T-helper 9 cell (primary cell): ENCODE measurements around the gene TMEM117.
"Not testable (repeated sequence)": the region's sequence is repeated elsewhere in the genome, so short reads cannot be mapped to it uniquely, and the experiment has no call there.

Source experiments
- DNase-seq: peaks from one replicate; pipeline ENCODE4 v3.0.0-alpha.2; 2020

TMEM117 gene

DNA sequence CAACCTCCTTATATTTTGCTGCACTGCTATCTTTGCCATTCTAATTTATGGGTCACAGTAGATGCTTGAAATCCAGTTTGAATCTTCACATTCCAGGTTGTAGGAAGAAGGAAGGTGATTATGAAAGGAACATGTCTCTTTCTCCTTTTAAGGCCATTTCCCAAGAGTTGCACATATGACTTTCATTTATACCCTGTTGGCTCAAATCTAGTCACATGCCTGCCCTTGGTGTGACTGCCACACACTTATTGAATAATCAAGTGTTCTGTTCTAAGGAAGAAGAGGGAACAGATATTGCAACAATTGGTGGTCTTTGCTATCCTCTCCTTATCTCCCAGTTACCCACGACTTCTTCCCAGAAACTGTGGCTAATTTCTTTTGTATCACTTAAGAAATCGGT lies 404.3 kb downstream of the TMEM117 start:
- no peak for DNase-seq

GRCh38 chr12:44245932-44246331 lies 410.1 kb downstream of the TMEM117 start:
- DNase-seq: no peak

GRCh38 chr12:44246482-44247105 lies 410.7 kb downstream of the TMEM117 start:
- no peak for DNase-seq

- DNase-seq: no peak
Observed at GRCh38 chr12:44247588-44247987, 411.7 kb downstream of the TMEM117 start.

- no peak for DNase-seq
Observed at GRCh38 chr12:44248436-44248835, 412.6 kb downstream of the TMEM117 start.

DNA sequence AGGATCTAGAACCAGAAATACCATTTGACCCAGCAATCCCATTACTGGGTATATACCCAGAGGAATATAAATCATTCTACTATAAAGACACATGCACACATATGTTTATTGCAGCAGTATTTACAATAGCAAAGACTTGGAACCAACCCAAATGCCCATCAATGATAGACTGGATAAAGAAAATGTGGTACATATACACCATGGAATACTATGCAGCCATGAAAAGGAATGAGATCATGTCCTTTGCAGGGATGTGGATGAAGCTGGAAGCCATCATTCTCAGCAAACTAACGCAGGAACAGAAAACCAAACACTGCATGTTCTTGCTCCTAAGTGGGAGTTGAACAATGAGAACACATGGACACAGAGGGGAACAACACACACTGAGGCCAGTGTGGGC lies 414.6 kb downstream of the TMEM117 start:
- DNase-seq: not testable (repeated sequence)

DNA sequence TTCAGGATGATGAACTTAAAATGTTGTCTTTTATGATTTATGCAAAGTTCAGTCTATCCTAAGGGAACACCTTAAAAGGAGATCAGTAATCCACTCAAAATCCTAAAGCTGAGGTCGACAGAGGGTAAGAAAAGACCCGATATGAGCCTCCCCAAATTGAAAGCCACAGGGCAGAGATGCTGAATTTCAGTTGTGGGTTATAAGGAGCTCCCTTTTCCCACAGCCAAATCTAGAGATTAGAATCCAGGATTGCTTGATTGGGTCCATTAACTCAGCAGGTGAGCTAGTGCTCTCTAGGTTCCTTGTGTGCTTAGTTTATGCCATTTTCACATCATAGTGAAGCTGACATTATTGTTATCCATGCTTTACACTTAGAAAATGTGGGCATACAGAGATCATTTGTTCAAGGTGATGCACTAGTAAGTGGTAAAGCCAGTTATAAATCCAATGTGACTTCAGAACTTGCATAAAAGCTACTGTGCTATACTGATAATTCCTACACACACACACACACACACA lies 417.5 kb downstream of the TMEM117 start:
- no peak for DNase-seq

DNA sequence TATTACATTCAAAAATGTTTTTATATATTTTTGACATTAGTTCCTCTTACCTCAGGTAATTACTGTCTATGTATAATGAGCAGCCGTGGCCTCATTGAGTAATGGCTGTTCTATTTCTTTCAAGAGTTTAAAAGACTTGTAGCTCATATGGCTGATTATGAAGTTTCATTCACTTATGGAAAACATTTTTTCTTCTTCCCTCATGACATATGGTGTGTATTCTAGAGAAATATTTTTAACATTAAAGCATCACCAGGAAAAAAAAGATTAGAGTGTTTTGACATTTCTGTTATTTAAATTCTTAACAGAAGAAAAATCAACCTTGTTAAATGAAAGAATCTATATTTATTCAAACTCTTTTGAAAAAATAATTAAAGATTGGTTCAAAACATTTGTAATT lies 422.4 kb downstream of the TMEM117 start:
- DNase-seq: no peak

DNA sequence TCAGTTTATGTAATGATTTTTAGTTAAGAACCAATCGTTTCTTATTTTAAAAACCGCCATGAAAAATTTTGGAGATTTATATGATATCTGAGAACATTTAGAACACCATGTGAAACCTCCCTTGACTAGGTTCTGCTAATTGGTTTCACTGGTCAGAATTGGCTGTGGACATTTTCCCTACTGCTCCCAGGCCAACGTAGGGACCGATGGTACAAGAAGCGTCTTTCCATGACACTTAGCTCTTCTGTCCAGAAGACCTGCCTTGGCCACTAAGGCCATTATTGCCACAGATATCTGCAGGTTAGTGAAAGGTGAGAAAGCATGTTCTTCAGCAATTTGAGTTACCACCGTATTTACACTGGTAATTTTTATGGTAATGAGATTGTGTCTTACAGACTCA lies 424.0 kb downstream of the TMEM117 start:
- DNase-seq: no peak

DNA sequence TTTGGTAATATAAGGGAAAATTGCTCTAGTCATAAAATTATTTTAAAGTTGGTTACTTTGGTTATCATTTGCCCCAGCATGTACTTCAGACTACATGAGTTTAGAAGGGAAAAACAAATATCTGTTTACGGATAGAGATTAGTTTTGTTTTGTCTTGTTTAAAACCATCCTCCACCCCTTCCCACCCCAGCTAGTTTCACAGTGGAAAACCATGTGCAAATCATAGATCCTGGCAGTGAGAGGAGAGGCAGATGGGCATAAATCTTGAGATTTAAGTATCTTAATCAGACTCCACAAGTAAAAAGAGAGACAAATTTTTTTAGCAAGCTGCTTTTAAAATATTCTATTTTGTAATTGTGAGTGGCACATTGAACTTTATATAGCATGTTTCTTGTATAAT lies 424.7 kb downstream of the TMEM117 start:
- DNase-seq: no peak

GRCh38 chr12:44285321-44285960 lies 449.6 kb downstream of the TMEM117 start:
- no peak for DNase-seq

GRCh38 chr12:44286336-44286735 lies 450.5 kb downstream of the TMEM117 start:
- no peak for DNase-seq

GRCh38 chr12:44286821-44287505 lies 451.1 kb downstream of the TMEM117 start:
- DNase-seq: no peak

GRCh38 chr12:44287545-44287944 lies 451.7 kb downstream of the TMEM117 start:
- no peak for DNase-seq

DNA sequence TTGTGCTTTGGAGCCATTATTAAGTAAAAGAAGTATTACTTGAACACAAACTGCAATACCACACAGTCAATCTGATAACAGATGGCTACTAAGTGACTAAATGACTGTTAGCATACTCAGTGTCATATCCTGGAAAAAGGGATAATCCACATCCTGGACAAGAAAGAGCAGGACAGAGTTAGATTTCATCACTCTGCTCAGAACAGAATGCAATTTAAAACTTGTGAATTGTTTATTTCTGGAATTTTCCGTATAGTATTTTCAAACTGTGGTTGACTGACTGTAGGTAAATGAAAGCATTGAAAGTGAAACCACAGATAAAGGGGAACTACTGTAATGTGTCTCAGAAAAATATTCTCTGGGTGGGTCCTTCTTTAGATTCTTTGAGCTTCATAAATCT lies 458.8 kb downstream of the TMEM117 start:
- DNase-seq: no peak

- DNase-seq: no peak
Observed at GRCh38 chr12:44295958-44296623, 460.2 kb downstream of the TMEM117 start.

GRCh38 chr12:44296624-44297197 lies 460.8 kb downstream of the TMEM117 start:
- DNase-seq: no peak

GRCh38 chr12:44299524-44299923 lies 463.6 kb downstream of the TMEM117 start:
- DNase-seq: no peak

DNA sequence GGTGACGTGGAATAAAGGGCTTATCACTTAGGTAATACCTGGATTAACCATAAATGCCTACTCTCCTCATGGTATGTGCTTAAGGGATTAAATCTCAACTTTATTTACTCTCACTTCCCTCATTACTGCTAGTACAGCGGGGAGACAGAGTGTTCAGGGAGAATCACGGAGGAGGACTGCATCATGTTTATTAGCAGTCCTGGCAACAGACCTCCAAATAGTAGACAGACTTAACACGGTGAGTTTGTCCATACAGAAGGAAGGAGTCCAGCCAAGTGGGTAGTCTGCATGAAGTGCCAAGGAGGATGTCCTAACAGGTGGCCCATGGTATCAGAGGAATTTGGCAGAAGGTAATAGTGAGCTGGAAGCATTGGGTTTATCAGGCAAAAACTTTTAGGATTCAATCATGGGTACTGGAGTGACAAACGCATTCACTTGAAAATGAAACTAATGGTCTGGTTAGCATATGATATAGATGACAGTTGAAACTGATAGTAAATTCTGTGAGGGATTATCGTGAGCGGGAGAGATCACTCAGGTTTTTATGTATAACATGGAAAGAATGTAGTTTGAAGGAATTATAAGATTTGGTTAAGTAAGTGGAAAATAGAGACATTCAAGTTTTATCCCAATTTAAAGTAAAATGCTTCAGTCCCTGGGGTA lies 471.8 kb downstream of the TMEM117 start:
- DNase-seq: no peak

GRCh38 chr12:44313188-44313587 lies 477.3 kb downstream of the TMEM117 start:
- DNase-seq: no peak

GRCh38 chr12:44314007-44314500 lies 478.2 kb downstream of the TMEM117 start:
- no peak for DNase-seq

DNA sequence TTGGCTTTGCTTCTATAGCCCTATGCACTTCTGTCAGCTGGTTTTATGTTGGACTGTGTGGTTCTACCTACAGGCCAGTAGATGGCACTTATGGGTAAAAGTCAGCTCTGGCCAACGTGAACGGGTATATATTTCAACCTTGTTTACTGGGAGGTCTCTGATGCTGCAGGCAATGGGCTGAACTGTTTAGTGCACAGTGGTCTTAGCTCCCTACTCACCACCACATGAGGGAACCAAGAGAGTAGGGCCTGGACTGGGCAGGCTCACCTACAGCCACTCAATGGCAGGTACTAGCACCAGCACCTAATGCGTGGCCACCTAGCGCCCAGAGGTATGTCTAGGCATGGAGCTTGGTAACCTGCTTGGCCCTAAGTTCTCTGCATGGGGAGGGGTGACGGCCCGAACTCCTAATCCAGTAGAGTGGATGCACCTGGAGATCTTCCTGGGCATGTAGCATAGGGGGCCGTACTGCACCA lies 481.8 kb downstream of the TMEM117 start:
- no peak for DNase-seq
